Esophagus squamous epithelium (tissue), 5 donors: ENCODE data around the gene MIOS. TPM values are rescaled to one million over a fixed set of nuclear protein-coding genes. Genes with fewer than 3 reads are reported as not detected.

ENCODE experiments used
- DNase-seq: peaks from one replicate; lab custom pipeline; 2025; lab: John Stamatoyannopoulos, UW
- H3K27ac ChIP-seq, 4 donors: fragments of 200-600 bp; sonication (generic); one replicate each; pipeline ENCODE4 v1.5.1; 2016 to 2019; ENCODE audit warnings: mild to moderate bottlenecking in 1 of 4
- H3K27me3 ChIP-seq, 4 donors: fragments of 200-600 bp; sonication (generic); 1 replicate in 3 of 4; 2 replicates in 1 of 4; pipeline versions ENCODE4 v1.5.1 to v1.6.0; 2017 to 2021; ENCODE audit warnings: antibody characterized with exemption in 1 of 4
- H3K36me3 ChIP-seq, 3 donors: fragments of 200-600 bp; sonication (generic); one replicate each; pipeline ENCODE4 v1.5.1; 2016 to 2019
- H3K4me1 ChIP-seq, 3 donors: fragments of 200-600 bp; sonication (generic); one replicate each; pipeline ENCODE4 v1.5.1; 2017 to 2019
- H3K4me3 ChIP-seq, 4 donors: fragments of 200-600 bp; sonication (generic); 1 replicate in 3 of 4; 2 replicates in 1 of 4; pipeline ENCODE4 v1.5.1; 2016 to 2019; ENCODE audit warnings: mild to moderate bottlenecking in 2 of 4, moderate library complexity in 1 of 4
- H3K9me3 ChIP-seq, 3 donors: fragments of 200-600 bp; sonication (generic); one replicate each; pipeline ENCODE4 v1.5.1; 2016 to 2019
- POLR2A ChIP-seq, 4 donors: fragments of 450-650 bp; IDR thresholded peaks; one replicate each; pipeline ENCODE4 v1.6.1; 2017; ENCODE audit warnings: antibody characterized with exemption in 4 of 4, mild to moderate bottlenecking in 4 of 4, moderate library complexity in 3 of 4
- WGBS, 2 donors: methylation state at CpG; one replicate each; pipeline ENCODE4 v1.1.5; 2018; 5-methylcytosine and 5-hydroxymethylcytosine counted together
- intact Hi-C: fragments of 100-400 bp; cut with DNase I; formaldehyde crosslinking; loops from one replicate; pipeline ENCODE4 v1.15.0; 2022
- total RNA-seq, 4 donors: library from RNA; depleted of rRNA; stranded (reverse); fragments of >200 nt; gene quantifications; one replicate each; pipeline ENCODE4 v1.1.0, GENCODE V29; 2016
- TF ChIP-seq, protein P1 (sequence below), 6 experiments: fragments of 450-650 bp in 4 of 6; fragments of 200-600 bp in 2 of 6; sonication (generic) in 2 of 6; IDR thresholded peaks; one replicate each; pipeline ENCODE4 v1.5.1; 2016 to 2019; ENCODE audit warnings: antibody characterized with exemption in 6 of 6, mild to moderate bottlenecking in 4 of 6, moderate library complexity in 4 of 6
- donor health status: DM: yes; HTN: yes; CAD: no.

MIOS gene
- total RNA-seq, 4 donors from 2014 or later = 36.5 to 62.9 (median 53.7) TPM

DNA sequence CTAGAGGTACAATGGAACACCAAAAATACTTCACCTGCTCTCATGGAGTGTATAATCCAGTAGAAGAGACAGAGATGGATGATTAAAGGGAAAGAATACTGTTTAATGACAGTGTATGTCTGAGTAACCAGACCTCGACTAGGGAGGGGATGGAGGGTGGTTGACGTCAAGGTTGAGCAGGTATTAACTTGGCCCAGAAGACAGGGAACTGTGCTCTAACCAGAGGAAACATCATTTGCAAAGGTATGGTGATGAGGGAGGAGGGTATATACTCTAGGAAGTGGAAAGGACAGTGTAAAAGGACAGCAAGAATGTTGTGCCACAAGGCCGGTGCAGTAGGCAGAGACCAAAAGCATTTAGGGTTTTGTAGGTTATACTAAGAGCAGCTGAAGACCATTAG is 2.9 kb downstream of the MIOS start:
- intact Hi-C loops = loop anchor here (10.0 kb wide), 2 partner anchors 65 to 395 kb away; partner anchors contain the start of gene GLCCI1
- H3K27me3 ChIP-seq = no peaks in the 10 kb centered on the region
- WGBS, 2 donors = 66 to 67% methylated on average over 3 of the region's 3 CpGs
- H3K9me3 ChIP-seq = no peaks in the 10 kb centered on the region
- peak overlapping the region in 1 of 4 donors; percentile 15 for H3K4me3 ChIP-seq
- no peak for TF ChIP-seq POLR2A (IDR thresholded peaks at IDR 0.05)
- TF ChIP-seq, protein P1, sequence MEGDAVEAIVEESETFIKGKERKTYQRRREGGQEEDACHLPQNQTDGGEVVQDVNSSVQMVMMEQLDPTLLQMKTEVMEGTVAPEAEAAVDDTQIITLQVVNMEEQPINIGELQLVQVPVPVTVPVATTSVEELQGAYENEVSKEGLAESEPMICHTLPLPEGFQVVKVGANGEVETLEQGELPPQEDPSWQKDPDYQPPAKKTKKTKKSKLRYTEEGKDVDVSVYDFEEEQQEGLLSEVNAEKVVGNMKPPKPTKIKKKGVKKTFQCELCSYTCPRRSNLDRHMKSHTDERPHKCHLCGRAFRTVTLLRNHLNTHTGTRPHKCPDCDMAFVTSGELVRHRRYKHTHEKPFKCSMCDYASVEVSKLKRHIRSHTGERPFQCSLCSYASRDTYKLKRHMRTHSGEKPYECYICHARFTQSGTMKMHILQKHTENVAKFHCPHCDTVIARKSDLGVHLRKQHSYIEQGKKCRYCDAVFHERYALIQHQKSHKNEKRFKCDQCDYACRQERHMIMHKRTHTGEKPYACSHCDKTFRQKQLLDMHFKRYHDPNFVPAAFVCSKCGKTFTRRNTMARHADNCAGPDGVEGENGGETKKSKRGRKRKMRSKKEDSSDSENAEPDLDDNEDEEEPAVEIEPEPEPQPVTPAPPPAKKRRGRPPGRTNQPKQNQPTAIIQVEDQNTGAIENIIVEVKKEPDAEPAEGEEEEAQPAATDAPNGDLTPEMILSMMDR (IDR thresholded peaks at IDR 0.05) = no peak
- peaks cover 0 to 12% (median 0%) of the 10 kb centered on the region in 3 donors for H3K36me3 ChIP-seq
- no peak for DNase-seq
- H3K4me1 ChIP-seq = peaks cover 26 to 60% (median 26%) of the 10 kb centered on the region in 3 donors
- peak overlapping the region; percentile 10 to 98 (median 54) for H3K27ac ChIP-seq

DNA sequence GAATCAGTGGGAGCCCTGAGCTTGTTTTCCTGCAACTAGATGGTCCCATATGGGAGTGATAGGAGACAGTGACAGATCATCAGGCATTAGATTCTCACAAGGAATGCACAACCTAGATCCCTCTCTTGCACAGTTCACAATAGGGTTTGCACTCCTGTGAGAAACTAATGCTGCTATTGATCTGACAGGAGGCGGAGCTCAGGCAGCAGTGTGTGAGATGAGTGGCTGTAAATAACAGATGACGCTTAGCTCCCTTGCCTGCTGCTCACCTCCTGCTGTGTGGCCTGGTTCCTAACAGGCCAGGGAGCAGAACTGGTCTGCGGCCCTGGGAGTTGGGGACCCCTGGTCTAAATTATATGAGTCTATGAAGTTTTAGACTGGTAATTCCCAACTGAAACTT is 3.9 kb downstream of the MIOS start:
- DNase-seq = no peak
- intact Hi-C loops = loop anchor here (10.0 kb wide), 2 partner anchors 64 to 394 kb away; partner anchors contain the start of gene GLCCI1
- WGBS, 2 donors = 97 to 100% methylated on average over 2 to 3 of the region's 3 CpGs
- no peak overlapping the region for H3K4me3 ChIP-seq
- H3K36me3 ChIP-seq = peaks cover 0 to 12% (median 0%) of the 10 kb centered on the region in 3 donors
- no peak overlapping the region for H3K27ac ChIP-seq
- H3K9me3 ChIP-seq = no peaks in the 10 kb centered on the region
- TF ChIP-seq, protein P1 (IDR thresholded peaks at IDR 0.05) = no peak
- no peak for TF ChIP-seq POLR2A (IDR thresholded peaks at IDR 0.05)
- peaks cover 17 to 51% (median 26%) of the 10 kb centered on the region in 3 donors for H3K4me1 ChIP-seq
- H3K27me3 ChIP-seq = no peaks in the 10 kb centered on the region

DNA sequence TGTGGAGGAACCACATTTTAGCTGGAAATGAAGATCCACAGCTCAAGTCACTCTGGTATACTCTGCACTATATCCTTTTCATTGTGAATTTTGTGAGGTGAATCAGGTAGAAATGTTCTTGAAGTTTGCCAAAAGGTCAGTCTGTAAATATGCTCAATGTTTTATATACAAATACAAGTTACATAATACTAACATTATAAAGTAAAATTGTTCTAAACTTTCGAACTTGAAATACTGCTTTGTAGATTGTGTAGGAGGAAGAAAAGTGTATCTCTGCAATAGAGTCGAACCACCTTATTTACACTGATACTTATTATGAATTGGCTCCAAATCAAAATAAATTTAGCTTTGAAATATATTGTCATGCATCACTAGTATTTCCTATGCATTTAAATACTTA is 7.0 kb downstream of the MIOS start:
- intact Hi-C loops = loop anchor here (10.0 kb wide), 2 partner anchors 61 to 391 kb away; partner anchors contain the start of gene GLCCI1
- H3K9me3 ChIP-seq = no peaks in the 10 kb centered on the region
- H3K27ac ChIP-seq = no peak overlapping the region
- peaks cover 5 to 26% (median 7%) of the 10 kb centered on the region in 3 donors for H3K4me1 ChIP-seq
- TF ChIP-seq, protein P1 (IDR thresholded peaks at IDR 0.05) = no peak
- no peak for TF ChIP-seq POLR2A (IDR thresholded peaks at IDR 0.05)
- no peak for DNase-seq
- H3K36me3 ChIP-seq = peaks cover 0 to 17% (median 0%) of the 10 kb centered on the region in 3 donors
- no peak overlapping the region for H3K4me3 ChIP-seq
- H3K27me3 ChIP-seq = no peaks in the 10 kb centered on the region
- WGBS, 2 donors = 85 to 90% methylated on average over 2 of the region's 2 CpGs

DNA sequence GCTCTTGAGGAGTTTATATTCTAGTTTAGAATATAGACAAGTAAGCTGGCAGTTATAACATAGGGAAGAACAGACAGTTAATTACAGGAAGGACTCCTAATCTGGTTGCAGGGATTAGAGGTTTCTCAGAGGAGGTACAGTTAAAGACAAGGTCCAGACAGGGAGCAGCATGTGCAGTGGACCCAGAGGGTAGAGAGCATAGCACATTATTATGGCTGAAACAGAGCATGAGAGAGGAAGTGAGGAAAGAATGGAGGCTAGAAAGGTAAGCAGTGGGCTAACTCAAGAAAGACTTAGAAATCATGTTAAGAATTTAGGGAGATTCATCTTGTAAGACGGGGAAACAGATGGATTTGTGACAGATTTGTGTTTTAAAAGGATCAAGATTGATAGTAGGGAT is 9.7 kb downstream of the MIOS start:
- Histone ChIP-seq H3K4me1 (peaks cover 0 to under 1% (median 0%) of the 10 kb centered on the region in 3 donors), H3K27ac (no peak overlapping the region), H3K9me3 (no peaks in the 10 kb centered on the region), H3K36me3 (peaks cover 0 to 29% (median 0%) of the 10 kb centered on the region in 3 donors), H3K4me3 (no peak overlapping the region), H3K27me3 (no peaks in the 10 kb centered on the region)
- TF ChIP-seq, protein P1 (IDR thresholded peaks at IDR 0.05) = no peak
- TF ChIP-seq POLR2A (IDR thresholded peaks at IDR 0.05) = no peak
- WGBS, 2 donors = 95 to 96% methylated on average over 1 of the region's 1 CpG
- intact Hi-C loops = loop anchor here (10.0 kb wide), 2 partner anchors 58 to 388 kb away; partner anchors contain the start of gene GLCCI1
- DNase-seq = no peak

DNA sequence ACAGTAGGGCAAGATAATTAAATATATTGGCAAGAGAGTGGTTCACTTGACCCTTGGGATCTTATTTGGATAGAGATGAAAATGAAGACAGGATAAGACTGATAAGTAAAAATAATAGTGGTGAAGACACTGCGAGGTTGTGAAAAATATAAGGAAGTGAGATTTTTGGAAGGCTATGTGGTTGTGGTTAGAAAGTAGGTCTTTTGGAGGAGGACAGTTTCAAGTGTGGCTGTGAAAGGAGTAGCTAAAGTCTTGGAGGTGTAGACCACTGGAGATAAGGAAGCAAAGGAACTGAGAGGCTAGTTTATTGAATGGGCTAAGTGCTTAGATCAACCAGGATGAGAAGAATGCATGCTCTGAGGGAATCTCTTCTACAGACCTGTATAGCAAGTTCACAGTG is 11.2 kb downstream of the MIOS start:
- peaks cover 0 to 8% (median 0%) of the 10 kb centered on the region in 3 donors for H3K4me1 ChIP-seq
- 69 to 70% methylated on average over 1 of the region's 1 CpG for WGBS, 2 donors
- intact Hi-C loops = loop anchor here (10.0 kb wide), 2 partner anchors 57 to 387 kb away; partner anchors contain the start of gene GLCCI1

More for the DNA sequence above, 11.2 kb downstream of the MIOS start:
- H3K36me3 ChIP-seq = peaks cover 0 to 29% (median 0%) of the 10 kb centered on the region in 3 donors
- TF ChIP-seq, protein P1 (IDR thresholded peaks at IDR 0.05) = no peak
- no peak for TF ChIP-seq POLR2A (IDR thresholded peaks at IDR 0.05)
- no peaks in the 10 kb centered on the region for H3K9me3 ChIP-seq
- H3K4me3 ChIP-seq = no peak overlapping the region
- H3K27ac ChIP-seq = no peak overlapping the region
- H3K27me3 ChIP-seq = no peaks in the 10 kb centered on the region
- DNase-seq = no peak
